Adrenal gland (tissue), 5 donors: ENCODE data around the gene PARG.
"Not testable (repeated sequence)": the region's sequence is repeated elsewhere in the genome, so short reads cannot be mapped to it uniquely, and the experiment has no call there.

Experiments used
- CTCF ChIP-seq, 6 experiments: fragments of 450-650 bp in 4 of 6; fragments of 200-600 bp in 2 of 6; sonication (generic) in 1 of 6; IDR thresholded peaks; 1 replicate in 5 of 6; 2 replicates in 1 of 6; pipeline versions ENCODE4 v1.5.1 to v1.8.0; 2016 to 2021; ENCODE audit warnings: antibody characterized with exemption in 6 of 6, mild to moderate bottlenecking in 2 of 6, moderate library complexity in 1 of 6
- POLR2A ChIP-seq, 2 donors: fragments of 450-650 bp; IDR thresholded peaks; one replicate each; pipeline ENCODE4 v1.6.1; 2017; ENCODE audit warnings: antibody characterized with exemption in 2 of 2, mild to moderate bottlenecking in 2 of 2, moderate library complexity in 1 of 2
- donor health status: DM: no; HTN: no; CAD: no.

GRCh38 chr10:49903829-49904228 is 38.0 kb downstream of the PARG start:
- not testable (repeated sequence) for TF ChIP-seq POLR2A, CTCF (IDR thresholded peaks at IDR 0.05)
